Measurements from ENCODE around the gene HYKK. TPM values are rescaled to one million over a fixed set of nuclear protein-coding genes. Genes with fewer than 3 reads are reported as not detected.
A peak's percentile ranks its signal among the peaks of the same experiment; 100 is the strongest.
"Not testable (repeated sequence)": the region's sequence is repeated elsewhere in the genome, so short reads cannot be mapped to it uniquely, and the experiment has no call there.

HYKK gene
- polyA plus RNA-seq, 6 donors from 2014 or later = 0.49 TPM; not detected in 5

GRCh38 chr15:78550194-78550593 lies 42.8 kb downstream of the HYKK start:
- H3K4me1 Mint-ChIP-seq = peaks cover 0 to 5% (median 0%) of the 10 kb centered on the region in 3 donors
- DNase-seq = no peak
- peaks cover 11 to 24% of the 10 kb centered on the region in 2 donors for H3K36me3 Mint-ChIP-seq
- H3K27me3 Mint-ChIP-seq = no peaks in the 10 kb centered on the region
- no peak for ATAC-seq (ENCODE audit: low read depth in 2 of 2)
- no peak overlapping the region for H3K4me3 Mint-ChIP-seq
- no peak overlapping the region for H3K27ac Mint-ChIP-seq
- H3K9me3 Mint-ChIP-seq = no peaks in the 10 kb centered on the region

DNA sequence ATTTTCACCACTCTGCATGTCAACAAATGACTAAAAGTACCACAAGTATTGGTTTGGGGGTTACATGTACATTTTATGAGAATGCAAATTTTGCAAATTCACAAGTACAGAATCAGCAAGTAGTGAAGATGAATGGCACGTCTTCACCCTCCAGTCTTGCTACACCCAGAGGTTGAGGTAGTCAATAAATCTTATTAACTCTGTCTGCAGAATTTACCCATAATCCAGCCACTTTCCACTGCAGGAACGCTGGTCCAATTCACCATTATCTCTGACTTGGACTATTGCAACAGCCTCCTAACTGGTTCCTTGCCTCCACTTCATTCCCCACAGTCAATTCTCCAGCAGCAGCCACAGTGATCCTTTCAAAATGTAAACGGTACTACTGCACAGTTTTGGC lies 43.4 kb downstream of the HYKK start:
- Mint-ChIP-seq H3K4me3 (no peak overlapping the region), H3K9me3 (no peaks in the 10 kb centered on the region), H3K27me3 (no peaks in the 10 kb centered on the region), H3K27ac (peak overlapping the region in 1 of 6 donors; percentile 17), H3K4me1 (peaks cover 0 to 5% (median 0%) of the 10 kb centered on the region in 3 donors), H3K36me3 (peaks cover 11 to 24% of the 10 kb centered on the region in 2 donors)
- no peak for DNase-seq
- no peak for ATAC-seq (ENCODE audit: low read depth in 2 of 2)

DNA sequence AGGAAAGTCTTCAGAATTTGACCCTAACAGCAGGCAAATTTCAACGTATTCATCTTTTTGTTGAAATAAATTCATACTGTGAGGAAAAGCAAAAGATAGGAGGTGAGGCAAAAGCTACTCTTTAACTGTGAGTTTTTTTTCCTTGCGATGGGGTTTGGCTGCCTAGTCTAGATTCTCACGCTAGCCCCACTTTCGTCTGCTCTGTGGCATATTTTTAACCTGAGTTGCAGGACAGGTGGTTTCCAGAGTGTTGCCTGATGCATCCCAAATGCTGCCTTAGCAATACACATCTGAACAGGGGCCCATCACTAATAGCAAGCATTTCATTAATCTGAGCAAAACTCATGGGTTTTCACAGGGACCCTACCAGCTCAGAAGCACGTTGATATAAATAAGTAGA lies 44.5 kb downstream of the HYKK start:
- no peak overlapping the region for H3K27ac Mint-ChIP-seq

GRCh38 chr15:78552597-78552996 lies 45.2 kb downstream of the HYKK start:
- Mint-ChIP-seq H3K4me3 (no peak overlapping the region), H3K27ac (peak overlapping the region in 2 of 6 donors; percentile 8 to 9), H3K4me1 (peaks cover 0 to 5% (median 0%) of the 10 kb centered on the region in 3 donors), H3K9me3 (no peaks in the 10 kb centered on the region), H3K27me3 (peaks cover 0 to 3% (median 0%) of the 10 kb centered on the region in 3 donors), H3K36me3 (peaks cover 11 to 24% of the 10 kb centered on the region in 2 donors)
- no peak for ATAC-seq (ENCODE audit: low read depth in 2 of 2)
- no peak for DNase-seq

More for the DNA sequence above, 44.5 kb downstream of the HYKK start:
- ATAC-seq (ENCODE audit: low read depth in 2 of 2) (no peak), DNase-seq (no peak)
- peaks cover 11 to 24% of the 10 kb centered on the region in 2 donors for H3K36me3 Mint-ChIP-seq
- H3K9me3 Mint-ChIP-seq = no peaks in the 10 kb centered on the region
- H3K4me1 Mint-ChIP-seq = peaks cover 0 to 5% (median 0%) of the 10 kb centered on the region in 3 donors
- no peaks in the 10 kb centered on the region for H3K27me3 Mint-ChIP-seq
- H3K4me3 Mint-ChIP-seq = no peak overlapping the region

DNA sequence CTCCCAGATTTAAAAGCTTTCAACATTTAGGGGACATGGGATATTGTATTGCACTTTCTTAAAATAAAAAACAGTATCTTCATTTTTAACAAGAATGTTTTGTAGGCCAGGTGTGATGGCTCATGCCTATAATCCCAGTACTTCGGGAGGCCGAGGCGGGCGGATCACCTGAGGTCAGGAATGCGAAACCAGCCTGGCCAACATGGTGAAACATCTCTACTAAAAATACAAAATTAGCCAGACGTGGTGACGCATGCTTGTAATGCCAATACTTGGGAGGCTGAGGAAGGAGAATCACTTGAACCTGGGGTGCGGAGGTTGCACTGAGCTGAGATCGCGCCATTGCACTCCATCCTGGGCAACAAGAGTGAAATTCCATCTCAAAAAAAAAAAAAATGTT lies 52.8 kb downstream of the HYKK start:
- peaks cover 0 to 22% (median 16%) of the 10 kb centered on the region in 3 donors for H3K27me3 Mint-ChIP-seq
- not testable (repeated sequence) for H3K27ac Mint-ChIP-seq; DNase-seq; ATAC-seq (ENCODE audit: low read depth in 2 of 2); H3K9me3 Mint-ChIP-seq; H3K4me3 Mint-ChIP-seq; H3K36me3 Mint-ChIP-seq
- H3K4me1 Mint-ChIP-seq = peaks cover 7 to 11% (median 8%) of the 10 kb centered on the region in 3 donors

DNA sequence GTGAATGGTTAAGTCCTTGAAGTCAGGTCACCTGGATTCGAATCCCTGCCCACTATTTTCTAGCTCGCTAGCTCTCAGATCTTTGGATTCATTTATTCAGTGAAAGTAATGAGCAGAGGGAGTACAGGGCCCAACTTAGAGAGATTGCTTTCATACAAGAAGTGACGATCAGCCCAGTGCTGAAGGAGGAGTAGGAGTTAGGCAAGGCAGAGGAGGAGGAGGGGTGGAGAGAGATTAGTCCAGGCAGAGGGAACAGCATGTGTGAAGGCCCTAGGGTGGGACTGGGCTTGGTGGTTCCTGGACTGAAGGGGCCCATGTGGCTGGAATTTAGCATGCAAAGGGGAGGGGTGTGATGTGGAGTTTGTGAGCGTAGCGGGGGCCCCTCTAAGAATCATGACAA lies 54.1 kb downstream of the HYKK start:
- Mint-ChIP-seq H3K27ac (peak overlapping the region in 1 of 6 donors; percentile 0), H3K27me3 (peaks cover 4 to 30% (median 16%) of the 10 kb centered on the region in 3 donors), H3K4me1 (peaks cover 14 to 20% (median 16%) of the 10 kb centered on the region in 3 donors), H3K36me3 (no peaks in the 10 kb centered on the region), H3K9me3 (no peaks in the 10 kb centered on the region), H3K4me3 (peak overlapping the region in 1 of 8 donors; percentile 5)
- ATAC-seq (ENCODE audit: low read depth in 2 of 2) (no peak), DNase-seq (no peak)

DNA sequence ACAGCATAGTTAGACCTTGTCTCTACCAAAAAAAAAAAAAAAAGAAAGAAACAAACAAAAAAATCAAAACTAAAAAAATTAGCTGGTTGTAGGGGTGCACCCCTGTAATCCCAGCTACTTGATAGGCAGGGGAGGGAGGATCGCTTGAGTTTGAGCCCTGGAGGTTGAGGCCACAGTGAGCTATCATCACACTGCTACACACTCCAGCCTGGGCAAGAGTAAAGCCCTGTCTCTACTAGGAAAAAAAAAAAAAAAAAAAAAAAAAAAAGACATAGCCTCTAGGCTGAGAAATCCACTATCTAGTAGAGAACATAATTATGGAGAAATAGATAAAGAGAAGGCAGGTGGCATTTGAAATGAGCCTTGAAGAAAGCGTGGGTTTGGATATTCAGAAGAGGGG lies 55.7 kb downstream of the HYKK start:
- peak overlapping the region in 1 of 8 donors; percentile 90 for H3K4me3 Mint-ChIP-seq
- H3K27me3 Mint-ChIP-seq = peaks cover 6 to 34% (median 16%) of the 10 kb centered on the region in 3 donors
- no peaks in the 10 kb centered on the region for H3K36me3 Mint-ChIP-seq
- DNase-seq = no peak
- H3K27ac Mint-ChIP-seq = no peak overlapping the region
- no peaks in the 10 kb centered on the region for H3K9me3 Mint-ChIP-seq
- peaks cover 17 to 23% (median 21%) of the 10 kb centered on the region in 3 donors for H3K4me1 Mint-ChIP-seq
- ATAC-seq (ENCODE audit: low read depth in 2 of 2) = no peak

GRCh38 chr15:78564743-78565096 lies 57.3 kb downstream of the HYKK start:
- H3K4me3 Mint-ChIP-seq = peak overlapping the region; percentile 85 to 96 (median 92)
- DNase-seq = no peak
- peaks cover 6 to 34% (median 9%) of the 10 kb centered on the region in 3 donors for H3K27me3 Mint-ChIP-seq
- H3K4me1 Mint-ChIP-seq = peaks cover 17 to 23% (median 21%) of the 10 kb centered on the region in 3 donors
- H3K9me3 Mint-ChIP-seq = no peaks in the 10 kb centered on the region
- peak overlapping the region in 4 of 6 donors; percentile 49 to 92 (median 75) for H3K27ac Mint-ChIP-seq
- peak in 1 of 2 donors; percentile 11 for ATAC-seq (ENCODE audit: low read depth in 2 of 2)
- H3K36me3 Mint-ChIP-seq = no peaks in the 10 kb centered on the region

DNA sequence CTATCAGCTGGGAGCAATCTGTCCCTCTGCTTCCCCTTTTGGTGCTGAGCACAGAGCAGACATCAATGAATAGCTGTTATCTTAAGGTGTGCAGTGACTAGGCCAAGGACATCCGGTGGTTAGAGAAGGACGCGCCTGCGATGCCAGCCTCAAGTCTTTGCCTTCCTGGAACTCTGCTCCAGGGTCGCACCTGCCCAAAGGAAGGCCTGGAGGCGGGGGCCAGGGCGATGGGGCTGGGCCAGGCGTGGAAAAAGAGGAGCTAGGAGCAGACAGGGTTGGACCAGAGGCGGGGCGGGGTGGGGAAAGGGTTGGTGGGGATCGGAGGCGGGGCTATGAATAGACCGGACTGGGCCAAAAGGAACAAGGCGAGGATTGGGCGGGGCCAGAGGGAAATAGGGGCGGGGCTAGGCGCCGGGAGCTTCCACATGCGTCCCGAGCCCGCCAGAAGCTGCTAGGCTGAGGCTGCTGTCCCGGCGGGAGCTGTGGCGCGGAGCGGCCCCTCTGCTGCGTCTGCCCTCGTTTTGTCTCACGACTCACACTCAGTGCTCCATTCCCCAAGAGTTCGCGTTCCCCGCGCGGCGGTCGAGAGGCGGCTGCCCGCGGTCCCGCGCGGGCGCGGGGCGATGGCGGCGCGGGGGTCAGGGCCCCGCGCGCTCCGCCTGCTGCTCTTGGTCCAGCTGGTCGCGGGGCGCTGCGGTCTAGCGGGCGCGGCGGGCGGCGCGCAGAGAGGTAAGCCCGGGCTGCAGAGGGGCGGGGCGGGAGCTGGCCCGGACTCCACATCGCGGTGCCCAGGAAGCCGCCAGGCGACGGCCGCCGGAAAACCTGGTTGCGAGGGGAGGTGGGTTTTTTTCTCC lies 57.9 kb downstream of the HYKK start, which contains the start of gene CHRNA5:
CHRNA5 (plus strand) TSS at position 424 of the 854 bp plus-strand sequence; CDS start at position 624, 200 bp downstream.
- H3K9me3 Mint-ChIP-seq = no peaks in the 10 kb centered on the region
- peak within 1 kb of the TSS; percentile 87 to 96 (median 92) for H3K4me3 Mint-ChIP-seq
- DNase-seq (peak; percentile 63), ATAC-seq (ENCODE audit: low read depth in 2 of 2) (peak; percentile 82 to 87)
- peak within 1 kb of the TSS in 5 of 6 donors; percentile 47 to 92 (median 71) for H3K27ac Mint-ChIP-seq
- peaks cover 6 to 34% (median 9%) of the 10 kb centered on the region in 3 donors for H3K27me3 Mint-ChIP-seq
- peaks cover 17 to 23% (median 21%) of the 10 kb centered on the region in 3 donors for H3K4me1 Mint-ChIP-seq
- no peaks in the 10 kb centered on the region for H3K36me3 Mint-ChIP-seq

GRCh38 chr15:78565951-78566774 lies 58.8 kb downstream of the HYKK start:
- Mint-ChIP-seq H3K27ac (peak overlapping the region in 2 of 6 donors; percentile 23 to 40), H3K36me3 (no peaks in the 10 kb centered on the region), H3K4me1 (peaks cover 17 to 23% (median 21%) of the 10 kb centered on the region in 3 donors), H3K9me3 (no peaks in the 10 kb centered on the region), H3K27me3 (peaks cover 6 to 34% (median 8%) of the 10 kb centered on the region in 3 donors), H3K4me3 (peak overlapping the region; percentile 85 to 96 (median 90))
- ATAC-seq (ENCODE audit: low read depth in 2 of 2) = peak in 1 of 2 donors; percentile 5
- DNase-seq = no peak

DNA sequence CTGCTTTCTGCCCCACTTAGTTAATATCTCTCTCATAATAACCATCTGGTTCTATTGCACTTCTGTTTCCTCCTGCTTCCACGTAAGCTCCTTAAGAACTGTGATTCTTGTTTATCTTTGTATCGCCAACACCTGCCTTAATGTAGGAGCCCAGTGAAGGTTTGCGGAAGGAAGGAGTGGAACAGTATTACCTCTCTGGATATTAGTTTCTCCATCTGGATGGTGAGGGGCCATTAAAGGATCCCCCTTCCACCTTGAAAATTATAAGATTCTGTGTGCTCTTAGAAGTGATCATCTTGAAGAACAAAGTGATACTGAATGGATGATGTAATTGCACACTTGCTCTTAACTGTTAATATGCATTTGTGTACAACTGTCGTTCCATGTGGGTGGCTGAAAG lies 60.2 kb downstream of the HYKK start:
- Mint-ChIP-seq H3K4me1 (peaks cover 17 to 23% (median 21%) of the 10 kb centered on the region in 3 donors), H3K27me3 (peaks cover 0 to 25% (median 6%) of the 10 kb centered on the region in 3 donors), H3K9me3 (no peaks in the 10 kb centered on the region), H3K4me3 (peak overlapping the region in 3 of 8 donors; percentile 3 to 62 (median 20)), H3K36me3 (no peaks in the 10 kb centered on the region), H3K27ac (no peak overlapping the region)
- no peak for ATAC-seq (ENCODE audit: low read depth in 2 of 2)
- DNase-seq = no peak

- Mint-ChIP-seq H3K9me3 (no peaks in the 10 kb centered on the region), H3K4me1 (peaks cover 8 to 12% (median 10%) of the 10 kb centered on the region in 3 donors), H3K36me3 (no peaks in the 10 kb centered on the region), H3K27me3 (peaks cover 0 to 16% (median 11%) of the 10 kb centered on the region in 3 donors), H3K4me3 (no peak overlapping the region), H3K27ac (no peak overlapping the region)
- ATAC-seq (ENCODE audit: low read depth in 2 of 2) = no peak
- DNase-seq = no peak
Measured at GRCh38 chr15:78570710-78571109, 63.3 kb downstream of the HYKK start.

DNA sequence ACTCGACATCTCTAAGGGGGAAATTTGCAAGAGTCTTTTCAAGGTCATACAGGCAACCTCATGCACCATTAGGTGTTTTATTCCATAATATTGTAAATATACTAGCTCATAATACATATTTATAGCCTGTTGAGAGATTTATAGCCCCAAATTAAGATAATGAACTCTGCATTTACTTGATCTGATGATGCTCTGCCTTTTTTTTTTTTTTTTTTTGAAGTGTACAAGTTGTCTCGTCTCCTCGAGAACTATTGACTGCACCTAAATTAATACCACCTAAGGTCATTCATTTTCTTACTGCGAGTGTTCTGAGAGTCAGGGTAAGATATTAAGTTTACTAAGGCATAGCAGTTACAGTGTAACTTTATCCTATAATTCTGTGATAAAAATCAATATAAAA lies 64.0 kb downstream of the HYKK start:
- ATAC-seq (ENCODE audit: low read depth in 2 of 2) (no peak), DNase-seq (no peak)
- Mint-ChIP-seq H3K4me3 (no peak overlapping the region), H3K4me1 (peaks cover 1 to 8% (median 4%) of the 10 kb centered on the region in 3 donors), H3K36me3 (no peaks in the 10 kb centered on the region), H3K27ac (no peak overlapping the region), H3K27me3 (peaks cover 0 to 16% (median 8%) of the 10 kb centered on the region in 3 donors), H3K9me3 (no peaks in the 10 kb centered on the region)
